ENCODE results near the gene CDH4.

- TF ChIP-seq CTCF (conservative IDR thresholded peaks at IDR 0.05; ENCODE audit: low read length) = no peak
- no peak for TF ChIP-seq EZH2phosphoT487 (IDR thresholded peaks at IDR 0.05; ENCODE audit: borderline replicate concordance, low read depth, low read length)
Observed at GRCh38 chr20:61758564-61759200, 506.6 kb downstream of the CDH4 start.

Data from OCI-LY7 (cell line).